Ishikawa (cell line): ENCODE measurements around the gene MEGF11.

ENCODE experiments used
- CEBPB ChIP-seq: IDR thresholded peaks from 2 replicates; pipeline ENCODE4 v1.6.1; 2012
- CREB1 ChIP-seq: IDR thresholded peaks from 2 replicates; pipeline ENCODE4 v1.6.1; 2012; ENCODE audit warnings: low read depth
- EGR1 ChIP-seq: IDR thresholded peaks from 2 replicates; pipeline ENCODE4 v1.6.1; 2012
- EP300 ChIP-seq: IDR thresholded peaks from 2 replicates; pipeline ENCODE4 v1.6.1; 2012; ENCODE audit warnings: borderline replicate concordance
- FOXM1 ChIP-seq: IDR thresholded peaks from 2 replicates; pipeline ENCODE4 v1.6.1; 2012; ENCODE audit warnings: low read depth, borderline replicate concordance
- NFIC ChIP-seq: IDR thresholded peaks from 2 replicates; pipeline ENCODE4 v1.6.1; 2012
- RAD21 ChIP-seq: IDR thresholded peaks from 2 replicates; pipeline ENCODE4 v1.6.1; 2012; ENCODE audit warnings: low read depth
- TAF1 ChIP-seq: IDR thresholded peaks from 2 replicates; pipeline ENCODE4 v1.6.1; 2012; ENCODE audit warnings: low read depth, mild to moderate bottlenecking
- TCF12 ChIP-seq: IDR thresholded peaks from 2 replicates; pipeline ENCODE4 v1.6.1; 2012; ENCODE audit warnings: low read depth
- TEAD4 ChIP-seq: IDR thresholded peaks from 2 replicates; pipeline ENCODE4 v1.6.1; 2012
- YY1 ChIP-seq: IDR thresholded peaks from 2 replicates; pipeline ENCODE4 v1.6.1; 2012; ENCODE audit warnings: low read depth
- ZBTB7A ChIP-seq: IDR thresholded peaks from 2 replicates; pipeline ENCODE4 v1.6.1; 2012; ENCODE audit warnings: low read depth
- TF ChIP-seq, protein P1 (sequence below): IDR thresholded peaks from 2 replicates; pipeline ENCODE4 v1.6.1; 2012; ENCODE audit warnings: low read depth, mild to moderate bottlenecking
- TF ChIP-seq, protein P2 (sequence below): IDR thresholded peaks from 2 replicates; pipeline ENCODE4 v1.6.1; 2012
- TF ChIP-seq, protein P3 (sequence below): IDR thresholded peaks from 2 replicates; pipeline ENCODE4 v1.6.1; 2012

MEGF11 gene

DNA sequence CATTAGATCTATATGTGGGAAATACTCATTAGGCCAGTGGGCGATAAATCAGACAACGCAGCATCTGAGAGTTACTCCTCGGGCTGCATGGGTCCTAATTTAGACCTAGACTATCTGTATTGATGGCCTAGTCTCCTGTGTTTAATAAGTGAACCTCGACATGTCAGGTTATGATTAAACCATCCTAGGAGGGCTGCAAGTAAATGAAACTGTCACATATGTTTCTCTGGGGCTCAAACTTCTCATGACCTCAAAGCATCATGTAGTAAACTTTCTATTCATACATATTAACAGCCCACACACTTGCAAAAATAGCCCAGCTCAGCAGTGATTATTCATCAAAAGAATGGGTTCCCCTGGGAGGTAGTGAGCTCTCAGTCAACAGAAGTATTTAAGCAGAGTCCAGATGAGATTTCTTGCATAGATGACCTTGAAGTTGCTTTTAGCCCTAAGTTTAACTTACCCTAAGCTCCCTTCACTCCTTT lies 332.7 kb downstream of the MEGF11 start:
- TF ChIP-seq, protein P1, sequence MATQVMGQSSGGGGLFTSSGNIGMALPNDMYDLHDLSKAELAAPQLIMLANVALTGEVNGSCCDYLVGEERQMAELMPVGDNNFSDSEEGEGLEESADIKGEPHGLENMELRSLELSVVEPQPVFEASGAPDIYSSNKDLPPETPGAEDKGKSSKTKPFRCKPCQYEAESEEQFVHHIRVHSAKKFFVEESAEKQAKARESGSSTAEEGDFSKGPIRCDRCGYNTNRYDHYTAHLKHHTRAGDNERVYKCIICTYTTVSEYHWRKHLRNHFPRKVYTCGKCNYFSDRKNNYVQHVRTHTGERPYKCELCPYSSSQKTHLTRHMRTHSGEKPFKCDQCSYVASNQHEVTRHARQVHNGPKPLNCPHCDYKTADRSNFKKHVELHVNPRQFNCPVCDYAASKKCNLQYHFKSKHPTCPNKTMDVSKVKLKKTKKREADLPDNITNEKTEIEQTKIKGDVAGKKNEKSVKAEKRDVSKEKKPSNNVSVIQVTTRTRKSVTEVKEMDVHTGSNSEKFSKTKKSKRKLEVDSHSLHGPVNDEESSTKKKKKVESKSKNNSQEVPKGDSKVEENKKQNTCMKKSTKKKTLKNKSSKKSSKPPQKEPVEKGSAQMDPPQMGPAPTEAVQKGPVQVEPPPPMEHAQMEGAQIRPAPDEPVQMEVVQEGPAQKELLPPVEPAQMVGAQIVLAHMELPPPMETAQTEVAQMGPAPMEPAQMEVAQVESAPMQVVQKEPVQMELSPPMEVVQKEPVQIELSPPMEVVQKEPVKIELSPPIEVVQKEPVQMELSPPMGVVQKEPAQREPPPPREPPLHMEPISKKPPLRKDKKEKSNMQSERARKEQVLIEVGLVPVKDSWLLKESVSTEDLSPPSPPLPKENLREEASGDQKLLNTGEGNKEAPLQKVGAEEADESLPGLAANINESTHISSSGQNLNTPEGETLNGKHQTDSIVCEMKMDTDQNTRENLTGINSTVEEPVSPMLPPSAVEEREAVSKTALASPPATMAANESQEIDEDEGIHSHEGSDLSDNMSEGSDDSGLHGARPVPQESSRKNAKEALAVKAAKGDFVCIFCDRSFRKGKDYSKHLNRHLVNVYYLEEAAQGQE = no peak
- TF ChIP-seq TCF12 (no peak), EP300 (no peak), TEAD4 (no peak), CREB1 (no peak), RAD21 (no peak), NFIC (no peak), ZBTB7A (no peak), TAF1 (no peak), CEBPB (no peak)
- TF ChIP-seq, protein P2, sequence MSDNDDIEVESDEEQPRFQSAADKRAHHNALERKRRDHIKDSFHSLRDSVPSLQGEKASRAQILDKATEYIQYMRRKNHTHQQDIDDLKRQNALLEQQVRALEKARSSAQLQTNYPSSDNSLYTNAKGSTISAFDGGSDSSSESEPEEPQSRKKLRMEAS = no peak

DNA sequence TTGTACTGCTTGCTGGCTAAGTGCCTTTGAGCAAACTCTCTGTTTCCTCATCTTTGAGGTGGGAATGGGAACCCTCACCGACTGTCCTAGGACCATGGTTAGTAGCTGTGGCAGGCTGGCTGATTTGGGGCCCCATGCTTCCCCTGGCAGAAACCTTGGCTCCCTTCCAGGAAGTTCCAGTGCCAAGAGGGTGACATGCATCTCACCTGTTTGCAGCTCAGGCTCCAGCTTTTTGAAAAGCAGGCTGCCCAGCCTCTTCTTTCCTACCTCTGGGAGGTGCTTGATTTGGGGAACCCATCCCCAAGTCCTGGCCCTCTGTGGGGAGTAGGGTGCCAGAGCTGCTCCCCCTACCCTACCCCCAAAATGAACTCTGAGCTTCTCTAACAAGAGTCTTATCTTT lies 333.4 kb downstream of the MEGF11 start:
- TF ChIP-seq, protein P3, sequence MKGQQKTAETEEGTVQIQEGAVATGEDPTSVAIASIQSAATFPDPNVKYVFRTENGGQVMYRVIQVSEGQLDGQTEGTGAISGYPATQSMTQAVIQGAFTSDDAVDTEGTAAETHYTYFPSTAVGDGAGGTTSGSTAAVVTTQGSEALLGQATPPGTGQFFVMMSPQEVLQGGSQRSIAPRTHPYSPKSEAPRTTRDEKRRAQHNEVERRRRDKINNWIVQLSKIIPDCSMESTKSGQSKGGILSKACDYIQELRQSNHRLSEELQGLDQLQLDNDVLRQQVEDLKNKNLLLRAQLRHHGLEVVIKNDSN = no peak
- TF ChIP-seq EP300 (no peak), CREB1 (no peak), EGR1 (no peak)

DNA sequence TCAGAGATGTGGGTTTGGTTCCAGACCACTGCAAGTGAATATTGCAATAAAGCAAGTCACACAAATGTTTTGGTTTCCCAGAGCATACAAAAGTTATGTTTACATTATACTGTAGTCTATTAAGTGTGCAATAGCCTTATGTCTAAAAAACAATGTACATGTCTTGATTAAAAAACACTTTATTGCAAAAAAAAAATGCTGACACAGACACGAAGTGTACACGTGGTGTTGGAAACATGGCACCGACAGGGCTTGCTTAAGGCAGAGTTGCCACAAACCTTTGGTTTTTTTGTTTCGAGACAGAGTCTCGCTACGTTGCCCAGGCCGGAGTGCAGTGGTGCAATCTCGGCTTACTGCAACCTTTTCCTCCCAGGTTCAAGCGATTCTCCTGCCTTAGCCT lies 334.2 kb downstream of the MEGF11 start:
- TF ChIP-seq TEAD4 (no peak), TAF1 (no peak), RAD21 (no peak)
- TF ChIP-seq, protein P1 = no peak

DNA sequence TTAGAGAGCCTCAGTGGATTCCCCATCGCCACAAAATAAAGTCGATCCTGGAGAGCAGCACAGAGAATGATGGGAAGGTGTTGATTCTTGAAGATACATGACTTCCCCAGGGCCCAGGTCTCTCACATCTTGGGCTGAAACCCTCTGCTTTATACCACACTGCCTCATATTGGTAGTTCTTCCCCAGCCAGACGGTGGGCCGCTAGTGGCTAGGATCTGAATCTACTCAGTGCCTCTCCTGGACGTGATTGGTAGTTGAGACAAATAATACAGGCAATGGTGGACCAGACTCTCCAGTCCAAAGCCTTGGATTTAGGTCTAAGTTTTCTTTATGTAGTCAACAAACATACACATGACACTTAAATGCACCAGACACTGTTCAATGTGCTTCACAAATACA lies 334.6 kb downstream of the MEGF11 start:
- TF ChIP-seq TAF1 (no peak), EGR1 (no peak), FOXM1 (no peak), RAD21 (no peak), EP300 (no peak)
- TF ChIP-seq, protein P2 = no peak

DNA sequence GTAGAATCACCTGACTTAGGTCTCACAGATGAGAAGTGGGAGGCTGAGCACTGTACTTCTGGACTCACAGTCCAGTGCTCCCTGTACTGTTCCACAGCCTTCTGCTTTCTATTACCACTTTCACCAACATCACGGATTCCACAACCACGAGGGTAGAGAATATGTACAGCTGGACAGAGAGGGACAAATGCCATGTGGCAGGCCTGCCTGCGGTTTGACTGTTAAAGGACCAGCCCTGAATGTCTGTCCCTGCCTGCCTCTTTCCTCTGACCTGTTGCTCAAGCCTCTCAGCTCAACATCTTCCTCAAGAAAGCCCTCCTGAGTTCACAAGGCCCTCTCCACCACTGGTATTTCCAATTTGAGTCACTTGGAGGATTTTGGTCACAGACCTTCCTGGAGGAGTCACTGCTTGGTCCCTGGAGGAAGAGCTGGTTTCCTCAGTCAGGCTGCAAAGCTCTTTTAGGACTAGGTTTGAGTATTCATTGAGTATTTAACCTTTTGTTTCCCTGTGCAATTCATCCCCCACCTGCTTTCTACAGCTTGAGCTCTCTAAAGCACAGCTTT lies 335.1 kb downstream of the MEGF11 start:
- no peak for TF ChIP-seq CEBPB
- TF ChIP-seq TAF1 = no peak
- TF ChIP-seq NFIC = no peak
- TF ChIP-seq FOXM1 = no peak
- TF ChIP-seq, protein P3 = no peak
- TF ChIP-seq EP300 = no peak
- no peak for TF ChIP-seq RAD21
- TF ChIP-seq YY1 = no peak
- no peak for TF ChIP-seq EGR1
- TF ChIP-seq TCF12 = no peak
- TF ChIP-seq ZBTB7A = no peak

DNA sequence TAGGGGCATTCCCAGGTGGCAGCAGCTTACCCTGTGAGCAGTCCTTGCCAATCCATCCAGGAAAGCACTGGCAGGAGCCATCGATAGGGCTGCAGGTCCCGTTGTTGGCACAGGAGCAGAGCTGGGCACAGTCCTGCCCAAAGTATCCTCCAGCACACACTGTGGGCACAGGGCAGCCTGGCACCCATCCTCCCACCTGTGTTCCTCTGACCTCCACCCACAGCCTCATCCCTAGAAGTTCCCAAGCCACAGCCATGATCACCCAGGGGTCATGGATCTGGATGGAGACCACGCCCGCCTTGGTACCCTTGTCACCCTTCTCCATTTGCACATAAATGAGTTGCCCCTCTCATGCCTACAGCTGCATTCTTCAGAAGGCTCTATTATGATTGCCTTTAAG lies 335.6 kb downstream of the MEGF11 start:
- TF ChIP-seq EGR1 (no peak), CEBPB (no peak), ZBTB7A (no peak), EP300 (no peak), TAF1 (no peak), TEAD4 (no peak), CREB1 (no peak), NFIC (no peak), TCF12 (no peak), YY1 (no peak), RAD21 (no peak), FOXM1 (no peak)
- TF ChIP-seq, protein P2 = no peak
- TF ChIP-seq, protein P3 = no peak
- TF ChIP-seq, protein P1 = no peak
